ENCODE results near the gene DMD.

DMD gene

GRCh38 chrX:32618154-32618553 is 593.2 kb downstream of the DMD start:
- TF ChIP-seq CTCF (IDR thresholded peaks at IDR 0.05; ENCODE audit: control insufficient read depth, insufficient read depth, low read depth, low read length, missing control alignments) = no peak
- no peak for DNase-seq (ENCODE audit: low read depth)
- no peak overlapping the region for H3K4me3 ChIP-seq (ENCODE audit: control insufficient read depth, low read depth, low read length)

- H3K4me3 ChIP-seq (ENCODE audit: control insufficient read depth, low read depth, low read length) = no peak overlapping the region
- no peak for TF ChIP-seq CTCF (IDR thresholded peaks at IDR 0.05; ENCODE audit: control insufficient read depth, insufficient read depth, low read depth, low read length, missing control alignments)
- DNase-seq (ENCODE audit: low read depth) = no peak
Observed at GRCh38 chrX:32614707-32615106, 596.6 kb downstream of the DMD start.

- H3K4me3 ChIP-seq (ENCODE audit: control insufficient read depth, low read depth, low read length) = no peak overlapping the region
- no peak for DNase-seq (ENCODE audit: low read depth)
- no peak for TF ChIP-seq CTCF (IDR thresholded peaks at IDR 0.05; ENCODE audit: control insufficient read depth, insufficient read depth, low read depth, low read length, missing control alignments)
Observed at GRCh38 chrX:32599156-32599555, 612.2 kb downstream of the DMD start.

- TF ChIP-seq CTCF (IDR thresholded peaks at IDR 0.05; ENCODE audit: control insufficient read depth, insufficient read depth, low read depth, low read length, missing control alignments) = no peak
Observed at GRCh38 chrX:32598707-32599106, 612.6 kb downstream of the DMD start.

GRCh38 chrX:32597777-32598176 is 613.6 kb downstream of the DMD start:
- no peak for TF ChIP-seq CTCF (IDR thresholded peaks at IDR 0.05; ENCODE audit: control insufficient read depth, insufficient read depth, low read depth, low read length, missing control alignments)
- DNase-seq (ENCODE audit: low read depth) = no peak
- H3K4me3 ChIP-seq (ENCODE audit: control insufficient read depth, low read depth, low read length) = no peak overlapping the region

More at GRCh38 chrX:32598707-32599106, 612.6 kb downstream of the DMD start:
- DNase-seq (ENCODE audit: low read depth) = no peak
- H3K4me3 ChIP-seq (ENCODE audit: control insufficient read depth, low read depth, low read length) = no peak overlapping the region

GRCh38 chrX:32592786-32593185 is 618.6 kb downstream of the DMD start:
- no peak overlapping the region for H3K4me3 ChIP-seq (ENCODE audit: control insufficient read depth, low read depth, low read length)
- TF ChIP-seq CTCF (IDR thresholded peaks at IDR 0.05; ENCODE audit: control insufficient read depth, insufficient read depth, low read depth, low read length, missing control alignments) = no peak
- DNase-seq (ENCODE audit: low read depth) = no peak

GRCh38 chrX:32591589-32591988 is 619.8 kb downstream of the DMD start:
- TF ChIP-seq CTCF (IDR thresholded peaks at IDR 0.05; ENCODE audit: control insufficient read depth, insufficient read depth, low read depth, low read length, missing control alignments) = no peak
- H3K4me3 ChIP-seq (ENCODE audit: control insufficient read depth, low read depth, low read length) = no peak overlapping the region
- DNase-seq (ENCODE audit: low read depth) = no peak
